ENCODE data around the gene DNAJC11. TPM values are rescaled to one million over a fixed set of nuclear protein-coding genes. Genes with fewer than 3 reads are reported as not detected.
A peak's percentile ranks its signal among the peaks of the same experiment; 100 is the strongest.
"Not testable (repeated sequence)": the region's sequence is repeated elsewhere in the genome, so short reads cannot be mapped to it uniquely, and the experiment has no call there.

The DNAJC11 gene
- total RNA-seq, 1 donor from 2014 or later, result 45.6 TPM

- no peak for DNase-seq (ENCODE audit: low spot score)
Observed at GRCh38 chr1:6695868-6696267, 5.7 kb downstream of the DNAJC11 start.

DNA sequence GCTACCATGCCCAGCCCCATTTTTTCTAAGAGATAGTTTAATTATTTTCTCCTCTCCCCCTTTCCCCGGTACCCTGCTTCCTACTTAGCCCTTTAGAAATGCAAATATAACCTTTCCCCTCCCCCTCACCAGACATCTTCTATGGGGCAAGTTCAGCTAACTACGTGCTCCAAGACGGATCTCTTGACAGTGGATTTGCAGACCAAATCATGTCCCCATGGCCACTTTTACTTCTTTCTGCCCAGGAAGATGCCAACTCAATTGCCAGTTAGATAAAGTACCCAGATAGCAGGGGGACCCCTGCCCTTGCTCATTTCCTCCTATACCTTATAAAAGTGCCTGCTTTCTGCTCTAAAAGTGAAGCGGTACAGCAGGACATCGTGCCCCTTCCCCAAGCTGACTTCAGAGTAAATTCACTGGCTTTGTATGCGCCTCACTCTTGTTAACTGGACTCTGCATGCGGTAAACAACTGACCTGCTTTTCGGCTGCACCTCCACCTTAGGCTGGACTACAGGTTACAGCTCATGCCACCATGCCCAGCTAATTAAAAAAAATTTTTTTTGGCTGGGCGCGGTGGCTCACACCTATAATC is 7.4 kb downstream of the DNAJC11 start:
- DNase-seq (ENCODE audit: low spot score), result no peak

- DNase-seq (ENCODE audit: low spot score), result no peak
Observed at GRCh38 chr1:6692956-6693355, 8.7 kb downstream of the DNAJC11 start.

GRCh38 chr1:6691507-6691906 is 10.1 kb downstream of the DNAJC11 start:
- no peak for DNase-seq (ENCODE audit: low spot score)

GRCh38 chr1:6690186-6690585 is 11.4 kb downstream of the DNAJC11 start:
- DNase-seq (ENCODE audit: low spot score), result no peak

DNA sequence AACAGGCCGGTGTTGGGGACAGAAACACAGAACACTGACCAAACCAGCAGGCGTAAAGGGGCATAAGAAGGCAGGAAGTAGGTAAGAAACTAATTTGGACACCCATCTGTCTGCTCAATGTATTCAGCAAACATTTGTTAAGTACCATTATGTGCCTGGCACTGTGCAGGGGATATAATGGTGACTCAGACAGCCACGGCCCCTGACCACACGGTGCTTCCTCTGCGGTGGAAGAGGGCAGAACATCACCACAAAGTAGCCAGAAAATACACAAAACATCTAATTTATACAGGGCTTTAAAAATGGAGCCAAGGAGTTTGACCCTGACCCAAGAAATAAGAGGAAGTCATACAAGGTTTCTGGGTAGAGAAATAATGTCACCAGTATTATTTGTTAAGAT is 12.9 kb downstream of the DNAJC11 start:
- no peak for DNase-seq (ENCODE audit: low spot score)

- DNase-seq (ENCODE audit: low spot score), result no peak
Observed at GRCh38 chr1:6688001-6688400, 13.6 kb downstream of the DNAJC11 start.

- no peak for DNase-seq (ENCODE audit: low spot score)
Observed at GRCh38 chr1:6686294-6686693, 15.3 kb downstream of the DNAJC11 start.

GRCh38 chr1:6685381-6685780 is 16.2 kb downstream of the DNAJC11 start:
- no peak for DNase-seq (ENCODE audit: low spot score)

DNA sequence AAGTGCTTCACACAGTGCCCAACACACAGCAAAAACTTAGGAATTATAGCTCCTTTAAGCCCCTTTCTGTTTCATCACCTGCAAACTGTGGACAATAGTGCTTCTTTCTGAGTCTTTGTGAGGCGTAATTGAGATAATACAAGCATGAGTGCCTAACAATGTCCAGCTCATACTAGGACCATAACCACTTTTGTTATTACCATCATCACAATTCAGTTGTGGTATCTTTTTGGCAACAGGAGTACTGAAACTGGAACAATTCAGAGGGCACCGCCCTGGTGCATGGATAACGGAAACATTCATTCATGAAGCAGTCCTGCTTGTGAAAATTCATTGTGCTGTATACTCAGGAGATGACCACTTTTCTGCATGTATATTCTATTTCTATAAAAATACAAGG is 18.2 kb downstream of the DNAJC11 start:
- DNase-seq (ENCODE audit: low spot score), result no peak

- DNase-seq (ENCODE audit: low spot score), result no peak
Observed at GRCh38 chr1:6675941-6676340, 25.7 kb downstream of the DNAJC11 start.

GRCh38 chr1:6674771-6675170 is 26.8 kb downstream of the DNAJC11 start:
- no peak for DNase-seq (ENCODE audit: low spot score)

DNA sequence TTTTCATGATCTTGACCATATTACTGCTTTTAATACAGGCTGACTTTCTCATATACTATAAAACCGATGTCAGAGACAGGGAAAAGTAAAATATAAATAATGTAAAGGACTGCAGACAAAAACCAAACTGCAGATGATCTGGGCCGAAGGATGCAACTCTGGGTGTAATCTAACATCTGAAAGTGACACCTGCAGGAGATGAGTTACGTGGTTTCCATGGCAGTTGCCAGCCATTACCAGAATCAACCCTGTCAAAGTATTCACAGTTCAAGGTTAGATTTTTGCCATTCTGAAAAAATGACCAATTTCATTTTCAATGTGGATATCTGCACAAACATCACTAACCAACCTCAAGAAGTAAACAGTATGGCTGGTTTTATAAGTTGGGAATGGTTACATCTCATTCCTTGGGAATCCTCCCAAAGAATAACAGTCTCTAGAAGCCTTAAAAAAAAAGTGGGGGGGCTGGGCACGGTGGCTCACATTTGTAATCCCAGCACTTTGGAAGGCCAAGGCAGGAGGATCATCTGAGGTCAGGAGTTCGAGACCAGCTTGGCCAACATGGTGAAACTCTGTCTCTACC is 27.7 kb downstream of the DNAJC11 start:
- no peak for DNase-seq (ENCODE audit: low spot score)

DNA sequence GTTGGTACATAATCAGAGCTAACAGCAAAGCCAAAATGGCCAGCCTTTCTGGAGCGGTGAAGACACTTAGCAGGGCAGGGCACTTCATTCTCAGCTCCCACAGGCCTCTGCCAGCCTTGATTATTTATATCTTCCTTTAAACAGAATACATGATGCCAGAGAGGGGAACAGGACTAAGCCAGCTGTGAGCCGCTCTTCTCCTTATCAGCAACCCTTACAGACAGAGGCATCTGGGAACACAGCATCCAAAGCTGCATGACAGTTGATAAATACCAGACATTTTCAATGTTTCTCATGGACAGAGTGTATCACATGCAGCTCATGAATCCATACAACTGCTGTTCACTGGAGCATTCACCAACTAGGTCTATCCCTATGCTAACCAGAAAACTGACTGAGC is 29.1 kb downstream of the DNAJC11 start:
- DNase-seq (ENCODE audit: low spot score), result peak; percentile 14

DNA sequence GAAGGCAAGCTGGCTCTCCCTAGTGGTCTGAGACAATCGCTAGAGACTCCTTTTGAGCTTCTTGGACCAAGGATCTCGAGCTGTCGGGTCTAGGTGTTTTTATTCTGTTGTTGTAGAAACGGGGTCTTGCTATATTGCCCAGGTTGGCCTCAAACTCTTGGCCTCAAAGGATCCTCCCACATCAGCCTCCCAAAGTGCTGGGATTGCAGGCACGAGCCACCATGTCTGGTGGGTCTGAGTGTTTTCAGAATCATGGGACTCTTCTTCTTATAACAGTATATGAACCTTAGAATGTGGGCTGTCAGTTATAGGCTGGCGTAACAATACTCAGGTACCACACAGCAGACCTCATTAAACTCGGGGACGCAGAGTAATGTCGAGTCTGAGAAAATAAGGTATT is 33.1 kb downstream of the DNAJC11 start:
- DNase-seq (ENCODE audit: low spot score), result no peak

GRCh38 chr1:6667139-6667538 is 34.5 kb downstream of the DNAJC11 start:
- DNase-seq (ENCODE audit: low spot score), result no peak

DNA sequence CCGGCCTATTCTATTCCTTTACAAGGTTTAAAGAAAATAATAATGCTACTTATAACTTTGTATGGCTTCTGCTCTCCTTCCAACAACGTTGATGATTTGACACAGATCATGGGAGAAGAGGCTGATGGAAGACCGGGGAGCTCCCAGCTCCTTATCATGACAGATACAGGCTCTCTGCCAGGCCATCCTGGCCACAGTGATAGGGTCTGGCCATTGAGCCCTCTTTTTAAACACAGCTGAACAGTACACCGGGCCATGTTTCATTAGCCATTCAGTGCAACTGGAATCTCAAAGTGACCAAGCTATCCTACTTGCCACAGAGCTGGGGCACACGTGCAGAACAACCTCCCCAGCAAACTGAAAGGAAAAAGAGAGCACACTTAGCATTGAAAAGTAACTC is 34.9 kb downstream of the DNAJC11 start:
- no peak for DNase-seq (ENCODE audit: low spot score)

DNA sequence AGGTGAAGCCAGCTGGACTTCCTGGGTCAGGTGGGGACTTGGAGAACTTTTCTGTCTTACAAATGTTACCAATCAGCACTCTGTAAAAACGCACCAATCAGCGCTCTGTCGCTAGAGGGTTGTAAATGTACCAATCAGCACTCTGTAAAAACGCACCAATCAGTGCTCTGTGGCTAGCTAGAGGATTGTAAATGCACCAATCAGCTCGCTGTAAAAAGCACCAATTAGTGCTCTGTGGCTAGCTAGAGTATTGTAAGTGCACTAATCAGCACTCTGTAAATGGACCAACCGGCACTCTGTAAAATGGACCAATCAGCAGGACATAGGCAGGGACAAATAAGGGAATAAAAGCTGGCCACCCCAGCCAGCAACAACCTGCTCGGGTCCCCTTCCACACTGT is 39.1 kb downstream of the DNAJC11 start:
- not testable (repeated sequence) for DNase-seq (ENCODE audit: low spot score)

GRCh38 chr1:6660415-6661049 is 41.1 kb downstream of the DNAJC11 start:
- DNase-seq (ENCODE audit: low spot score), result no peak

DNA sequence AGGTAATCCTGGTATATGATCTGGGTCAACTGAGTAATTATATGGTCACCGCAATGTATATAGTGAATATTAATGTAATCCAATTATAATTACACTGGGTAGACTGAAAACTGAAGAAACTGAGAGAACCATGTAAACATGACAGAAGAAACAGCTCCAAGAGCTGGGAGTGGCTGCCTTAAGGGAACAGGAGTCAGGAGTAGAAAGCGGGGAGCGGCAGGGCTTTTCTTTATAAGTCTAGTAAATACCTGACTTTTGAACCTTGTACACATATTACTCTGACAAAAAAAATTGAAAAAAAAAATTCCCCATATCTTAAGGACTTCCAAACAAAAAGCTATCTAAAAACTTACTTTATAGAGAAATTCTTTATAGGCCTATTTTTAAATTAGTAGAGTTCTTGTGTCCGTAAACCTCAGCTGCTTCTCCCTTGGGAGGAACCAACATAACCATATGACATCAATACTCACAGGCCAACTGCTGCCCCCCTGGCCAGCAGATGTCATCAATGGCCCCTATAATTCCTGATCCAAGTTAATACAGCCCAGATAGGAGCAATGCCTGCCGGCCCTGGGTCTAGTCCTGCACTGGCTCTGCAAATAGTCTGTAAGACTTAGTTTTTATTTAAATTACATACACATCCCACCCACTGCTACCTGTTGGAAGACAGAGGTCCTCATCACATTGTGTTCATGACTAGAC is 43.1 kb downstream of the DNAJC11 start:
- no peak for DNase-seq (ENCODE audit: low spot score)

- no peak for DNase-seq (ENCODE audit: low spot score)
Observed at GRCh38 chr1:6657138-6657537, 44.5 kb downstream of the DNAJC11 start.

DNA sequence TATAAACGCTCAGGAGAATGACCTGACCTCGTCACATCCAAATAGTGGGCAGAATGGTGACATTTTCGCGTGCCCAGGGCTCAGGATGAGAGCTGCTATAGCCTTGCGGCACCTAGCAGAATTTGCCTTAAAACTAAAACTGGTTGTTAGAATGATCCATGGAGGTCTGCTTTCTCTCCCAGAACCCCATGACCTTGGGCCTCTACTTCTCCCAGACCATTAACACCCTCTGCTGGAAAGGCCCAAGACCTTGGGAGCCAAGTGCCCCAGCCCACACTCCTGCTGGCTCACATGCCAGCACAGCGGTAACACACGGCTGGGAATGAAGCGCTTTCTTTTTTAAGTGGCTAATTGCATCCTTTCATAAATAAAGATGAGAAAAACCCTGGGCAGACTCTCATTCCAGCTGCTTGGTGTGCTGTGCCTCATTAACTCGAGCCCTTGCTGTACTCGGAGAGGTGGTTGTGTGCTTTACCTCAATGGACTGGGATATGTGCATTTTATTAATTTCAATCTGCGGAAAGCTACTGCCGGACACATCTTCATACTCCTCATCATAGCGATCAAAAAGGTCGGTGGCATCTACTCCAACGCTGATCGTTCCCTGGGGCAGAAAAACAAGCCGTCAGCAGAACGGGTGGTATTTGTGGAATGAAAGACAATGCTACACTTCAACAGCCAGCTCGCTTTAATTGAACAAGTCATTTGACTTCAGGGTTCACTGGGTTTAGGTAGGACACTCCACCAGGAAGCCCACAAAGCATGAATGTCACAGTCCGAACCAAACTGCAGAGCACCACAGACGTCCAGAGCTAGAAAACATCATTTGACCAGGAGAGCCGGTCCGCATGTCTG is 48.0 kb downstream of the DNAJC11 start:
- DNase-seq (ENCODE audit: low spot score), result no peak

Data from mucosa of gallbladder (tissue), 1 donor.